ENCODE data around the gene UNC45A. TPM values are rescaled to one million over a fixed set of nuclear protein-coding genes. Genes with fewer than 3 reads are reported as not detected.

UNC45A gene
- total RNA-seq, 1 experiment from 2014 or later: 84.4 TPM

GRCh38 chr15:90941038-90941437 lies 6.0 kb downstream of the UNC45A start:
- intact Hi-C loops (cut with micrococcal nuclease; ENCODE audit: unreplicated experiment): no loop called here
- TF ChIP-seq CTCF (IDR thresholded peaks at IDR 0.05) (no peak), REST (IDR thresholded peaks at IDR 0.05; ENCODE audit: insufficient read depth in 1 of 2, low read depth in 2 of 2, low read length in 1 of 2) (no peak), TCF7L2 (IDR thresholded peaks at IDR 0.05; ENCODE audit: low read depth, low read length) (no peak), POLR2AphosphoS5 (IDR thresholded peaks at IDR 0.05; ENCODE audit: low read depth, low read length) (no peak), SIN3A (IDR thresholded peaks at IDR 0.05; ENCODE audit: borderline replicate concordance, insufficient read depth, low read depth, low read length) (no peak)
- in situ Hi-C loops (cut with HindIII; ENCODE audit: low pct_unique_long_range_greater_than_20kb, low sequenced_read_pairs): no loop called here
- ChIA-PET CTCF (interaction anchor here (0.6 to 1.2 kb wide), 2 partner anchors 9 to 109 kb away, joined by 3 read pairs; partner anchors contain the start of gene HDDC3), POLR2A (no interaction called here)
- ATAC-seq (no peak), DNase-seq (ENCODE audit: low read depth, low spot score) (no peak)
- BruUV-seq (replicated peaks): TSS peak; percentile 49
- no peak overlapping the region for H3K27ac ChIP-seq (ENCODE audit: low read length)
- H3K36me3 ChIP-seq (ENCODE audit: control insufficient read depth, insufficient read depth, low read length): no peaks in the 10 kb centered on the region; the same call in 1 of the 2 replicates
- H3K4me1 ChIP-seq (ENCODE audit: control insufficient read depth, insufficient read depth, low read length): peaks cover 6% of the 10 kb centered on the region
- H3K4me3 ChIP-seq (ENCODE audit: low read depth in 2 of 2, low read length in 2 of 2): no peak overlapping the region
- H3K27me3 ChIP-seq (ENCODE audit: control insufficient read depth, insufficient read depth, low read length): no peaks in the 10 kb centered on the region
- H3K9me3 ChIP-seq (ENCODE audit: control insufficient read depth, insufficient read depth, low read depth, low read length): no peaks in the 10 kb centered on the region

GRCh38 chr15:90942354-90943120 lies 7.5 kb downstream of the UNC45A start:
- BruUV-seq (replicated peaks): no TSS peak
- POLR2A ChIA-PET: no interaction called here
- Histone ChIP-seq H3K9me3 (ENCODE audit: control insufficient read depth, insufficient read depth, low read depth, low read length) (no peaks in the 10 kb centered on the region), H3K36me3 (ENCODE audit: control insufficient read depth, insufficient read depth, low read length) (no peaks in the 10 kb centered on the region; the same call in 1 of the 2 replicates), H3K4me1 (ENCODE audit: control insufficient read depth, insufficient read depth, low read length) (no peaks in the 10 kb centered on the region), H3K27me3 (ENCODE audit: control insufficient read depth, insufficient read depth, low read length) (no peaks in the 10 kb centered on the region), H3K4me3 (ENCODE audit: low read depth in 2 of 2, low read length in 2 of 2) (no peak overlapping the region), H3K27ac (ENCODE audit: low read length) (no peak overlapping the region)
- intact Hi-C loops (cut with micrococcal nuclease; ENCODE audit: unreplicated experiment) (no loop called here), in situ Hi-C loops (cut with HindIII; ENCODE audit: low pct_unique_long_range_greater_than_20kb, low sequenced_read_pairs) (no loop called here)
- ATAC-seq: no peak
- no peak for TF ChIP-seq CTCF (IDR thresholded peaks at IDR 0.05)
- TF ChIP-seq POLR2AphosphoS5 (IDR thresholded peaks at IDR 0.05; ENCODE audit: low read depth, low read length): no peak
- no peak for TF ChIP-seq REST (IDR thresholded peaks at IDR 0.05; ENCODE audit: insufficient read depth in 1 of 2, low read depth in 2 of 2, low read length in 1 of 2)
- no peak for TF ChIP-seq SIN3A (IDR thresholded peaks at IDR 0.05; ENCODE audit: borderline replicate concordance, insufficient read depth, low read depth, low read length)
- no peak for TF ChIP-seq TCF7L2 (IDR thresholded peaks at IDR 0.05; ENCODE audit: low read depth, low read length)
- DNase-seq (ENCODE audit: low read depth, low spot score): no peak
- CTCF ChIA-PET: interaction anchor here (2.2 kb wide), 1 partner anchor 10 kb away, joined by 6 read pairs; the partner anchor contains the start of gene HDDC3

Data from Panc1 (cell line).